Mesendoderm (in vitro differentiated cells): ENCODE data around the gene ZNF138.
"Not testable (repeated sequence)": the region's sequence is repeated elsewhere in the genome, so short reads cannot be mapped to it uniquely, and the experiment has no call there.

Source experiments
- DNase-seq: peaks from one replicate; pipeline ENCODE4 v3.0.0; 2013
- H2AK5ac ChIP-seq: 2 replicates; pipeline ENCODE4 v1.6.1; 2013; ENCODE audit warnings: low read length, inconsistent platforms
- H2BK120ac ChIP-seq: 2 replicates; pipeline ENCODE4 v1.6.1; 2013; ENCODE audit warnings: low read depth, mild to moderate bottlenecking, low read length, moderate library complexity, mixed read lengths
- H2BK15ac ChIP-seq: replicated peaks from 2 replicates; pipeline ENCODE4 v1.6.1; 2013; ENCODE audit warnings: low read depth, mild to moderate bottlenecking, moderate library complexity
- H2BK5ac ChIP-seq: 2 replicates; pipeline ENCODE4 v1.6.1; 2013; ENCODE audit warnings: low read length, inconsistent platforms
- H3K18ac ChIP-seq: 2 replicates; pipeline ENCODE4 v1.6.1; 2013; ENCODE audit warnings: mild to moderate bottlenecking, low read length, mixed read lengths
- H3K23ac ChIP-seq: one replicate; pipeline ENCODE4 v1.6.1; 2013; ENCODE audit warnings: low read length
- H3K27ac ChIP-seq: 2 replicates; pipeline ENCODE4 v1.5.1; 2013; ENCODE audit warnings: low read depth, mild to moderate bottlenecking, inconsistent platforms, low read length, moderate library complexity
- H3K27me3 ChIP-seq: 2 replicates; pipeline ENCODE4 v1.6.1; 2013; ENCODE audit warnings: low read length, control low read depth, mild to moderate bottlenecking, inconsistent platforms; ENCODE audit not compliant: insufficient read depth, poor library complexity
- H3K36me3 ChIP-seq: 2 replicates; pipeline ENCODE4 v1.6.1; 2013; ENCODE audit warnings: low read length, inconsistent platforms; ENCODE audit not compliant: control insufficient read depth, insufficient read depth
- H3K4ac ChIP-seq: one replicate; pipeline ENCODE4 v1.6.1; 2013; ENCODE audit warnings: low read depth, mild to moderate bottlenecking, low read length, moderate library complexity
- H3K4me1 ChIP-seq: 2 replicates; pipeline ENCODE4 v1.6.1; 2013; ENCODE audit warnings: low read depth, low read length, inconsistent platforms; ENCODE audit not compliant: control insufficient read depth
- H3K4me2 ChIP-seq: 2 replicates; pipeline ENCODE4 v1.6.1; 2013; ENCODE audit warnings: low read length
- H3K4me3 ChIP-seq: 2 replicates; pipeline ENCODE4 v1.5.1; 2013; ENCODE audit warnings: mild to moderate bottlenecking, low read length
- H3K56ac ChIP-seq: one replicate; pipeline ENCODE4 v1.6.1; 2013; ENCODE audit warnings: low read length
- H3K79me1 ChIP-seq: 2 replicates; pipeline ENCODE4 v1.6.1; 2013; ENCODE audit warnings: low read length, inconsistent platforms
- H3K79me2 ChIP-seq: 2 replicates; pipeline ENCODE4 v1.6.1; 2013; ENCODE audit warnings: mild to moderate bottlenecking, low read length; ENCODE audit not compliant: control insufficient read depth, insufficient read depth
- H3K9ac ChIP-seq: 2 replicates; pipeline ENCODE4 v1.6.1; 2013; ENCODE audit warnings: low read length, inconsistent platforms
- H4K5ac ChIP-seq: one replicate; pipeline ENCODE4 v1.6.1; 2013; ENCODE audit warnings: low read length
- H4K8ac ChIP-seq: one replicate; pipeline ENCODE4 v1.6.1; 2013; ENCODE audit warnings: low read depth, mild to moderate bottlenecking, control low read depth, low read length, moderate library complexity
- WGBS: extraction: QIAGEN DNeasy Blood & Tissue Kit; methylation state at CpG from one replicate; pipeline ENCODE4 v1.1.7; 2013; ENCODE audit warnings: low lambda C conversion rate, missing lambda C conversion rate; ENCODE audit not compliant: insufficient coverage; ENCODE audit errors: extremely low coverage; 5-methylcytosine and 5-hydroxymethylcytosine counted together

ZNF138 gene

DNA sequence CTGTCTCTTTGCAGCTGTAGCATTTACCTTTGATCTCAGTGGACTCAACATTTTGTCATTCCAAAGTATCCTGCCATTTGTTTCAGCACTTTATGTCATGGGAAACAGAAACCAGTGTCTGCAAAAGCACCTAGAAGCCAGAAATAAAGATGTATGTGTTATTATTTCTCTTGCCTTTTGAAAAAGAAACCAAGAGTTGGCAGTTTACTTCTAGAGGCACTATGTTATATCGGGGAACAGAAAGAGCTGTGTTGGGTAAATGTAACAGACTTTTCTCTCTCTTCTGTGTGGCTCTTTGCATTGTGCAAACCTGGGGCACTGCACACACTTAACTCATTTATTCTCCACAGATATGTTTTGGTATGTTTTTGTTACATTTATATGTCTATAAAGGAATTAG is 36.7 kb downstream of the ZNF138 start:
- Histone ChIP-seq H4K5ac (no peak overlapping the region), H3K9ac (no peak overlapping the region), H3K18ac (no peak overlapping the region), H2BK120ac (no peak overlapping the region), H2AK5ac (no peak overlapping the region), H3K36me3 (no peaks in the 10 kb centered on the region), H3K27me3 (no peaks in the 10 kb centered on the region), H3K4me2 (no peak overlapping the region), H3K27ac (no peak overlapping the region), H3K4ac (no peak overlapping the region), H3K23ac (no peak overlapping the region), H3K79me1 (no peaks in the 10 kb centered on the region), H3K79me2 (no peaks in the 10 kb centered on the region), H3K56ac (no peak overlapping the region), H2BK15ac (no peak overlapping the region), H3K4me1 (no peaks in the 10 kb centered on the region), H4K8ac (no peak overlapping the region), H3K4me3 (no peak overlapping the region), H2BK5ac (no peak overlapping the region)
- no CpG with 5 or more reads among the region's 1 CpG for WGBS
- no peak for DNase-seq

DNA sequence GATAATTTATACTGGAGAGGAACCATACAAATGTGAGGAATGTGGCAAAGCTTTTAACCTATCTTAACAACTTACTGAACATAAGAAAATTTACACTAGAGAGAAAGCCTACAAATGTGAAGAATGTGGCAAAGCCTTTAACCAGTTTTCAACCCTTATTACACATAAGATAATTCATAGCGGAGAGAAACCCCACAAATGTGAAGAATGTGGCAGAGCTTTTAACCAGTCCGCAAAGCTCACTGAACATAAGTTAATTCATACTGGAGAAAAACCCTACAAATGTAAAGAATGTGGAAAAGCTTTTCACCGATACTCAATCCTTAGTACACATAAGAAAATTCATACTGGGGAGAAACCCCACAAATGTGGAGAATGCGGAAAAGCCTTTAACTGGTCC is 37.9 kb downstream of the ZNF138 start:
- no peaks in the 10 kb centered on the region for H3K36me3 ChIP-seq
- H4K8ac ChIP-seq, result no peak overlapping the region
- no peak overlapping the region for H3K4me2 ChIP-seq

DNA sequence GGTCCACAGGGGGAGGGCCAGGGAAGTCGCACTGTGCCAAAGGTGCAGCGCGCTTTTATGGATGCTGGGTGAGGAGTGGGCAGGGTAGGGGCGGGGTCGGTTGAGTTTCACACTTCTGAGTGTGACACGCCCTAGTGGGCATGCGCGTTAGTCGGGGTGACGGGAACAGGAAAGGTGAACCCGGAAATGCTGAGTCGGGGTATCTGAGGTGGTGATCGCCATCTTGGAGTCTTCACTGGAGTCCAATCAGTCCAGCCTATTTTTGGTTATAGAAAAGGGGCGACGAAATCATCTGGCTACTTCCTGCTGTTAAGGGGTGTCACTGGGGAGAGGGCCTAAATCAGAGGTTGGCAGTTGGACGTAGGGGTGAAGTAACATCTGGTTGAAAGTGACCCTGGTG is 40.8 kb downstream of the ZNF138 start:
- no CpG with 5 or more reads among the region's 16 CpGs for WGBS

More for the DNA sequence above, 37.9 kb downstream of the ZNF138 start:
- Histone ChIP-seq H3K23ac (no peak overlapping the region), H3K4me1 (no peaks in the 10 kb centered on the region), H2BK5ac (no peak overlapping the region), H3K9ac (no peak overlapping the region), H3K27ac (no peak overlapping the region), H2AK5ac (no peak overlapping the region), H3K4me3 (no peak overlapping the region), H3K56ac (no peak overlapping the region), H3K79me2 (no peaks in the 10 kb centered on the region), H3K27me3 (no peaks in the 10 kb centered on the region), H4K5ac (no peak overlapping the region), H3K4ac (no peak overlapping the region), H3K79me1 (no peaks in the 10 kb centered on the region), H2BK15ac (no peak overlapping the region), H3K18ac (no peak overlapping the region), H2BK120ac (no peak overlapping the region)
- WGBS, result no CpG with 5 or more reads among the region's 4 CpGs
- peak; percentile 20 for DNase-seq

DNA sequence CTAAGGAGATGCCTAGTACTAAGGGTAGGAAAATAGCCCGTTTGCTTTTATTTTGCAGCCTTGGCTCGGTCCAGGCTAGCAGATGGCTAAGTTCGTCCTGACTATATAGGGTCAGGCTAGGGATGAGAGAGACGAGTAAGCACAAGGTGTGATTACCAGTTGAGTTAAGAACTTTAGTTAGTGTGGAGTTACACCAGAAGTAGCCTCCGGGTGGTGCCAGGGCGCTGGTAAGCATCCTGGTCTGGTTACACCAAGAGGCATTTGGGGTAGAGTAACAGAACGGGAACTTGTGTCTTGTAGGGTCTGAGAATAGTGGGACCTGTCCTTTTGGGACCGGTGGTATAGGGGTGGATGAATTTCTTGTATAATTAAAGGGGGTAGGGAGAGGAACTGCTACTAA is 41.6 kb downstream of the ZNF138 start:
- no CpG with 5 or more reads among the region's 8 CpGs for WGBS
- H3K27me3 ChIP-seq, H2BK5ac ChIP-seq, H3K79me1 ChIP-seq, H2BK120ac ChIP-seq, H3K4me3 ChIP-seq, H3K18ac ChIP-seq, H3K23ac ChIP-seq, H3K79me2 ChIP-seq, H3K4ac ChIP-seq, H3K56ac ChIP-seq, H3K4me1 ChIP-seq, H3K4me2 ChIP-seq, H3K27ac ChIP-seq, H4K5ac ChIP-seq, H2BK15ac ChIP-seq, H4K8ac ChIP-seq, H2AK5ac ChIP-seq, H3K9ac ChIP-seq, H3K36me3 ChIP-seq: not testable (repeated sequence)
- peak; percentile 7 for DNase-seq

More for the DNA sequence above, 40.8 kb downstream of the ZNF138 start:
- no peak for DNase-seq
- Histone ChIP-seq H3K56ac (no peak overlapping the region), H2BK120ac (no peak overlapping the region), H3K4ac (no peak overlapping the region), H3K36me3 (no peaks in the 10 kb centered on the region), H3K27ac (no peak overlapping the region), H2BK15ac (no peak overlapping the region), H3K18ac (no peak overlapping the region), H3K27me3 (no peaks in the 10 kb centered on the region), H2BK5ac (no peak overlapping the region), H3K4me2 (no peak overlapping the region), H2AK5ac (no peak overlapping the region), H3K23ac (no peak overlapping the region), H4K8ac (no peak overlapping the region), H3K79me1 (no peaks in the 10 kb centered on the region), H3K79me2 (no peaks in the 10 kb centered on the region), H4K5ac (no peak overlapping the region), H3K9ac (no peak overlapping the region), H3K4me3 (no peak overlapping the region), H3K4me1 (no peaks in the 10 kb centered on the region)

DNA sequence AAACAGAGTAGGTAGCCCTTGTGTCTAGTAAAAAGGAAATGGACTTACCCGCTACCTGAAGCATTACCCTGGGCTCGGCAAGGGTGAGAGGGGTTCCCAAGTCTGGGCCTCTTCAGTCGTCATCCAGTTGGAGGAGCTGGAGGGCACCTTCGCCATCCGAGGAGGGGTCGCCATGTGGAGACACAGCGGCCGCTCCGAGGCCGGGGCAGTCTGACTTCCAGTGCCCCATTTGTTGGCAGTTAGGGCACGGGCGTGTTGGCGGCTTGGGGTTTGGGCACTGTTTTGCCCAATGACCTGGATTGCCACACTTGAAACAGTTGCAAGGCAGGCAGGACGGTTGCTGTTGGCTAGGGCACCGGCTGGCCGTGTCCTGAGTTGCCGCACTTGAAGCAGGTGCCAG is 43.8 kb downstream of the ZNF138 start:
- H4K8ac ChIP-seq, H3K4ac ChIP-seq, H2AK5ac ChIP-seq, DNase-seq, H3K36me3 ChIP-seq, H3K79me1 ChIP-seq, H3K4me3 ChIP-seq, H2BK120ac ChIP-seq, H3K27ac ChIP-seq, H3K56ac ChIP-seq, H3K79me2 ChIP-seq, H2BK5ac ChIP-seq, H3K27me3 ChIP-seq, H4K5ac ChIP-seq, H3K4me1 ChIP-seq, H3K9ac ChIP-seq, H3K4me2 ChIP-seq, H2BK15ac ChIP-seq, H3K18ac ChIP-seq, H3K23ac ChIP-seq: not testable (repeated sequence)
- no CpG with 5 or more reads among the region's 17 CpGs for WGBS

DNA sequence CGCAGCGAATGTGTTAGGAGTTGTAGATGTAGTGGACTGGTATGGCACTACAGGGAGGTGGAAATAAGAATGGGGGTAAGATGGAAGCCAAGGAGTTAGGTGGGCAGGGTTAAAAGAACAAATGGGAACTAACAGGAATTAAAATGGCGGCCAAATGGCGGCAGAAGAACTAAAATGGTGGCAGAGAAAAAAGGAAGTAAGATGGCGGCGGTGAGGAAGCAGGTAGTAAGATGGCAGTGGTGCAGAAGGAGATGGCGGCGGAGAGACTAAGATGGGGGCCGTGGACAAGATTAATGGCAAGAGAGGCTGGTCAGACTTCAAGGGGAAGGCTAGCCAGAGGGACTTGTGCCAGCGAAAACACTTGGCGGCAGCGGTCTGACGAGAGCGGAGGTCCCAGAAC is 44.5 kb downstream of the ZNF138 start:
- H3K79me1 ChIP-seq, result no peaks in the 10 kb centered on the region
- no peaks in the 10 kb centered on the region for H3K27me3 ChIP-seq
- H3K4me2 ChIP-seq, result no peak overlapping the region
- no peaks in the 10 kb centered on the region for H3K36me3 ChIP-seq
- no peak overlapping the region for H3K4ac ChIP-seq
- H4K5ac ChIP-seq, result no peak overlapping the region
- H3K18ac ChIP-seq, result no peak overlapping the region
- H3K27ac ChIP-seq, result no peak overlapping the region
- no CpG with 5 or more reads among the region's 14 CpGs for WGBS
- no peaks in the 10 kb centered on the region for H3K4me1 ChIP-seq
- DNase-seq, result no peak
- no peaks in the 10 kb centered on the region for H3K79me2 ChIP-seq
- no peak overlapping the region for H3K4me3 ChIP-seq
- no peak overlapping the region for H2AK5ac ChIP-seq
- H2BK120ac ChIP-seq, result no peak overlapping the region
- no peak overlapping the region for H3K56ac ChIP-seq
- no peak overlapping the region for H3K23ac ChIP-seq
- no peak overlapping the region for H4K8ac ChIP-seq
- H3K9ac ChIP-seq, result no peak overlapping the region
- H2BK5ac ChIP-seq, result no peak overlapping the region
- no peak overlapping the region for H2BK15ac ChIP-seq
